Myocyte (in vitro differentiated cells): ENCODE data around the gene OR2T5. TPM values are rescaled to one million over a fixed set of nuclear protein-coding genes. Genes with fewer than 3 reads are reported as not detected.
"Not testable (repeated sequence)": the region's sequence is repeated elsewhere in the genome, so short reads cannot be mapped to it uniquely, and the experiment has no call there.

Experiments used
- DNase-seq: peaks from one replicate; pipeline ENCODE4 v3.0.0-alpha.2; 2012; ENCODE audit warnings: low read depth
- polyA plus RNA-seq: library from polyadenylated mRNA; unstranded; fragments of >200 nt; gene quantifications from one replicate; pipeline ENCODE4 v1.2.1, GENCODE V29; 2012; ENCODE audit warnings: missing spikeins
- total RNA-seq: library from RNA; depleted of rRNA; stranded (reverse); fragments of >200 nt; gene quantifications from 2 replicates; pipeline ENCODE4 v1.2.3, GENCODE V29; 2014

The OR2T5 gene
- not detected in 2 replicates for total RNA-seq
- polyA plus RNA-seq = not detected

- DNase-seq = not testable (repeated sequence)
Measured at GRCh38 chr1:248488289-248488688, at the start of gene OR2T5. Gene OR2T5, plus strand, starts transcription at chr1:248488589. Its CDS starts 0 bp downstream, at chr1:248488589.

- not testable (repeated sequence) for DNase-seq
Measured at GRCh38 chr1:248438668-248439067, 49.7 kb upstream of the OR2T5 start.

GRCh38 chr1:248439283-248439682, 49.1 kb upstream of the OR2T5 start:
- DNase-seq = not testable (repeated sequence)

- not testable (repeated sequence) for DNase-seq
Measured at GRCh38 chr1:248442500-248443277, 45.7 kb upstream of the OR2T5 start.

GRCh38 chr1:248444603-248445002, 43.8 kb upstream of the OR2T5 start:
- not testable (repeated sequence) for DNase-seq

- not testable (repeated sequence) for DNase-seq
Measured at GRCh38 chr1:248445399-248445798, 43.0 kb upstream of the OR2T5 start, which contains the start of gene OR2T2. Gene OR2T2, plus strand, starts transcription at chr1:248445637. Its CDS starts 7,161 bp downstream, at chr1:248452798.

GRCh38 chr1:248448409-248449074, 39.8 kb upstream of the OR2T5 start:
- not testable (repeated sequence) for DNase-seq

GRCh38 chr1:248449821-248450465, 38.4 kb upstream of the OR2T5 start:
- DNase-seq = not testable (repeated sequence)

GRCh38 chr1:248450466-248451145, 37.8 kb upstream of the OR2T5 start:
- not testable (repeated sequence) for DNase-seq

- not testable (repeated sequence) for DNase-seq
Measured at GRCh38 chr1:248453619-248454018, 34.8 kb upstream of the OR2T5 start.

GRCh38 chr1:248455045-248455444, 33.3 kb upstream of the OR2T5 start:
- DNase-seq = not testable (repeated sequence)

- DNase-seq = not testable (repeated sequence)
Measured at GRCh38 chr1:248456635-248457034, 31.8 kb upstream of the OR2T5 start.

- not testable (repeated sequence) for DNase-seq
Measured at GRCh38 chr1:248459117-248459516, 29.3 kb upstream of the OR2T5 start.

GRCh38 chr1:248471154-248471553, 17.2 kb upstream of the OR2T5 start:
- no peak for DNase-seq

- DNase-seq = not testable (repeated sequence)
Measured at GRCh38 chr1:248472111-248472510, 16.3 kb upstream of the OR2T5 start.

- DNase-seq = not testable (repeated sequence)
Measured at GRCh38 chr1:248473051-248473450, 15.3 kb upstream of the OR2T5 start, which contains the start of gene OR2T3. Gene OR2T3, plus strand, starts transcription at chr1:248473351. Its CDS starts 0 bp downstream, at chr1:248473351.

- not testable (repeated sequence) for DNase-seq
Measured at GRCh38 chr1:248475660-248476059, 12.7 kb upstream of the OR2T5 start.

GRCh38 chr1:248481686-248482579, 6.5 kb upstream of the OR2T5 start:
- not testable (repeated sequence) for DNase-seq

- DNase-seq = not testable (repeated sequence)
Measured at GRCh38 chr1:248496661-248497060, 8.3 kb downstream of the OR2T5 start.
